HepG2 (cell line): Measurements from ENCODE around the gene KIF5B. TPM values are rescaled to one million over a fixed set of nuclear protein-coding genes. Genes with fewer than 3 reads are reported as not detected.

ENCODE experiments used
- DNMT1 ChIP-seq: sonication (generic); formaldehyde crosslinking; IDR thresholded peaks from 2 replicates; pipeline ENCODE4 v1.5.1; 2020; ENCODE audit warnings: mild to moderate bottlenecking, missing genetic modification reagents
- DNMT3B ChIP-seq: conservative IDR thresholded peaks from 2 replicates; pipeline ENCODE4 v1.6.1; 2016; ENCODE audit warnings: missing biosample characterization, control low read depth
- FOXA3 ChIP-seq: IDR thresholded peaks from 2 replicates; pipeline ENCODE4 v1.6.1; 2016; ENCODE audit warnings: missing genetic modification reagents, missing compliant biosample characterization
- HHEX ChIP-seq: IDR thresholded peaks from 2 replicates; pipeline ENCODE4 v1.6.1; 2016; ENCODE audit warnings: control low read depth
- HNRNPUL1 ChIP-seq: fragments of 200-400 bp; formaldehyde crosslinking; IDR thresholded peaks from 2 replicates; pipeline ENCODE4 v1.6.1; 2017; ENCODE audit warnings: low read depth, mild to moderate bottlenecking, low read length, moderate library complexity
- KDM4B ChIP-seq: sonication (generic); formaldehyde crosslinking; IDR thresholded peaks from 2 replicates; pipeline ENCODE4 v1.4.0; 2020; ENCODE audit warnings: missing genetic modification reagents
- KLF11 ChIP-seq: IDR thresholded peaks from 2 replicates; pipeline ENCODE4 v1.6.1; 2016; ENCODE audit warnings: missing compliant biosample characterization
- MAF1 ChIP-seq: sonication (generic); formaldehyde crosslinking; IDR thresholded peaks from 2 replicates; pipeline ENCODE4 v1.5.0; 2020; ENCODE audit warnings: missing genetic modification reagents, borderline replicate concordance
- MTA3 ChIP-seq: sonication (generic); formaldehyde crosslinking; IDR thresholded peaks from 2 replicates; pipeline ENCODE4 v1.4.0; 2020; ENCODE audit warnings: missing genetic modification reagents
- NFYC ChIP-seq: IDR thresholded peaks from 2 replicates; pipeline ENCODE4 v1.6.1; 2016; ENCODE audit warnings: missing genetic modification reagents, missing compliant biosample characterization
- PAX8 ChIP-seq: sonication (generic); formaldehyde crosslinking; IDR thresholded peaks from 2 replicates; pipeline ENCODE4 v1.8.0; 2022; ENCODE audit warnings: mild to moderate bottlenecking, missing genetic modification reagents, borderline replicate concordance
- RFXANK ChIP-seq: IDR thresholded peaks from 2 replicates; pipeline ENCODE4 v1.6.1; 2016
- SIN3B ChIP-seq: fragments of 150-350 bp; IDR thresholded peaks from 2 replicates; pipeline ENCODE4 v1.6.1; 2014; ENCODE audit warnings: low read length
- TBL1XR1 ChIP-seq: fragments of 150-350 bp; IDR thresholded peaks from 2 replicates; pipeline ENCODE4 v1.6.1; 2014; ENCODE audit warnings: borderline replicate concordance, low read length; ENCODE audit not compliant: partially characterized antibody
- ZFX ChIP-seq: sonication (generic); formaldehyde crosslinking; IDR thresholded peaks from 2 replicates; pipeline ENCODE4 v1.4.0; 2020; ENCODE audit warnings: mild to moderate bottlenecking, low read depth, missing genetic modification reagents, moderate library complexity
- ZNF343 ChIP-seq: sonication (generic); formaldehyde crosslinking; IDR thresholded peaks from 2 replicates; pipeline ENCODE4 v1.4.0; 2020; ENCODE audit warnings: mild to moderate bottlenecking, missing genetic modification reagents
- ZNF598 ChIP-seq: sonication (generic); formaldehyde crosslinking; IDR thresholded peaks from 2 replicates; pipeline ENCODE4 v1.5.1; 2020; ENCODE audit warnings: mild to moderate bottlenecking, missing genetic modification reagents, borderline replicate concordance
- ZNF703 ChIP-seq: sonication (generic); formaldehyde crosslinking; IDR thresholded peaks from 2 replicates; pipeline ENCODE4 v1.5.1; 2020; ENCODE audit warnings: missing genetic modification reagents, mild to moderate bottlenecking, moderate library complexity, borderline replicate concordance
- ZNF749 ChIP-seq: sonication (generic); formaldehyde crosslinking; IDR thresholded peaks from 2 replicates; pipeline ENCODE4 v1.8.0; 2022; ENCODE audit warnings: mild to moderate bottlenecking, missing genetic modification reagents, moderate library complexity, borderline replicate concordance
- ZNF792 ChIP-seq: IDR thresholded peaks from 2 replicates; pipeline ENCODE4 v1.6.1; 2016
- polyA plus RNA-seq, 8 experiments: library from polyadenylated mRNA; depleted of rRNA in 3 of 8; stranded (reverse) in 7 of 8; unstranded in 1 of 8; fragments of >200 nt; fragmentation: Illumina TruSeq in 4 of 8; extraction: Trizol in 4 of 8; gene quantifications; 2 replicates each; pipeline versions ENCODE4 v1.2.1 to v1.2.3, GENCODE V29; 2011 to 2016; ENCODE audit warnings: low read depth in 4 of 8, missing spikeins in 1 of 8, mixed read lengths in 1 of 8; ENCODE audit not compliant: insufficient read depth in 1 of 8
- total RNA-seq, 5 experiments: library from RNA; depleted of rRNA; stranded (reverse); fragments of >200 nt; fragmentation: Illumina TruSeq; extraction: Trizol; gene quantifications; 2 replicates each; pipeline ENCODE4 v1.2.3, GENCODE V29; 2016; ENCODE audit warnings: low read depth in 1 of 5
- TF ChIP-seq, protein P1 (sequence below): IDR thresholded peaks from 2 replicates; pipeline ENCODE4 v1.6.1; 2016; ENCODE audit warnings: low read depth, borderline replicate concordance
- TF ChIP-seq, protein P2 (sequence below): sonication (generic); formaldehyde crosslinking; IDR thresholded peaks from 2 replicates; pipeline ENCODE4 v1.9.0; 2022; ENCODE audit warnings: low read depth, missing genetic modification reagents
- TF ChIP-seq, protein P3 (sequence below): IDR thresholded peaks from 2 replicates; pipeline ENCODE4 v1.6.1; 2016; ENCODE audit warnings: low read depth, control low read depth
- TF ChIP-seq, protein P4 (sequence below), 2 experiments: fragments of 450-650 bp in 1 of 2; sonication (generic) in 1 of 2; formaldehyde crosslinking; IDR thresholded peaks; 2 replicates each; pipeline versions ENCODE4 v1.5.0 to v1.8.0; 2020 to 2022; ENCODE audit warnings: mild to moderate bottlenecking in 1 of 2, missing genetic modification reagents in 1 of 2
- TF ChIP-seq, protein P5 (sequence below): sonication (generic); formaldehyde crosslinking; IDR thresholded peaks from 2 replicates; pipeline ENCODE4 v1.4.0; 2020; ENCODE audit warnings: mild to moderate bottlenecking, missing genetic modification reagents
- TF ChIP-seq, protein P6 (sequence below): sonication (generic); formaldehyde crosslinking; IDR thresholded peaks from 2 replicates; pipeline ENCODE4 v1.5.1; 2020; ENCODE audit warnings: missing genetic modification reagents, mild to moderate bottlenecking, borderline replicate concordance
- TF ChIP-seq, protein P7 (sequence below): fragments of 450-650 bp; IDR thresholded peaks from 2 replicates; pipeline ENCODE4 v1.6.1; 2017

Gene KIF5B
- total and polyA plus RNA-seq, 2 of the 13 experiments (the other 11 are each of a cell fraction or from before 2014, with no cell fraction given): 34.3 to 133 TPM

DNA sequence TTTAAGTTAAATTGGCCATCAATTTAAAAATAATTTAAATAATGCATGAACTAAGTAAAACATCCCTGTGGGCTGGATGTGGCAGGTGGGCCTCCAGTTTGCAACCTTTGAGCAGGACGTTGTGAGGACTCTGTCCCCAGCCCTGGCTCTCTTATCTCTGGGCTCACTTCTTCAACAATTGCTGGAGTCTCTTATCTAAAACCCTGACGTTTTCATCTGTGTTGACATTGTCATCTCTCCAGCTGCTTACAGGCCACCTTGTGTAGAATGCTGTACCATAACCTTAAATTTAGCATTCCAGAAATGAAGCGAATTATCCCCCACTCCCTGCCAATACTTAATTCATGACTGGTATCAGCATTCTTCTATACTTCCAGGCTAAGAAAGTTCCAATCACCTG is 3.2 kb upstream of the KIF5B start (continued):
- TF ChIP-seq, protein P1, sequence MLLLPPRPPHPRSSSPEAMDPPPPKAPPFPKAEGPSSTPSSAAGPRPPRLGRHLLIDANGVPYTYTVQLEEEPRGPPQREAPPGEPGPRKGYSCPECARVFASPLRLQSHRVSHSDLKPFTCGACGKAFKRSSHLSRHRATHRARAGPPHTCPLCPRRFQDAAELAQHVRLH (CRISPR knock-in tag): no peak
- TF ChIP-seq RFXANK (CRISPR knock-in tag): no peak
- no peak for TF ChIP-seq PAX8 (CRISPR knock-in tag)
- TF ChIP-seq HHEX (CRISPR knock-in tag): 0 out of 2 replicates have a peak, but pooled peaks have one; percentile 20
- TF ChIP-seq KLF11 (CRISPR knock-in tag): no peak
- no peak for TF ChIP-seq ZNF598 (CRISPR knock-in tag)
- peak; percentile 49; the same call in 1 of the 2 replicates for TF ChIP-seq ZFX (CRISPR knock-in tag)
- TF ChIP-seq DNMT1: no peak
- TF ChIP-seq, protein P2, sequence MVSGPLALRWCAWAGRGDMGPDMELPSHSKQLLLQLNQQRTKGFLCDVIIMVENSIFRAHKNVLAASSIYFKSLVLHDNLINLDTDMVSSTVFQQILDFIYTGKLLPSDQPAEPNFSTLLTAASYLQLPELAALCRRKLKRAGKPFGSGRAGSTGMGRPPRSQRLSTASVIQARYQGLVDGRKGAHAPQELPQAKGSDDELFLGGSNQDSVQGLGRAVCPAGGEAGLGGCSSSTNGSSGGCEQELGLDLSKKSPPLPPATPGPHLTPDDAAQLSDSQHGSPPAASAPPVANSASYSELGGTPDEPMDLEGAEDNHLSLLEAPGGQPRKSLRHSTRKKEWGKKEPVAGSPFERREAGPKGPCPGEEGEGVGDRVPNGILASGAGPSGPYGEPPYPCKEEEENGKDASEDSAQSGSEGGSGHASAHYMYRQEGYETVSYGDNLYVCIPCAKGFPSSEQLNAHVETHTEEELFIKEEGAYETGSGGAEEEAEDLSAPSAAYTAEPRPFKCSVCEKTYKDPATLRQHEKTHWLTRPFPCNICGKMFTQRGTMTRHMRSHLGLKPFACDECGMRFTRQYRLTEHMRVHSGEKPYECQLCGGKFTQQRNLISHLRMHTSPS (CRISPR knock-in tag): no peak
- no peak for TF ChIP-seq MAF1
- TF ChIP-seq HNRNPUL1: no peak
- TF ChIP-seq NFYC (CRISPR knock-in tag): no peak
- TF ChIP-seq ZNF749 (CRISPR knock-in tag): no peak; the same call in 1 of the 2 replicates
- no peak for TF ChIP-seq KDM4B (CRISPR knock-in tag)
- no peak for TF ChIP-seq TBL1XR1
- TF ChIP-seq, protein P3, sequence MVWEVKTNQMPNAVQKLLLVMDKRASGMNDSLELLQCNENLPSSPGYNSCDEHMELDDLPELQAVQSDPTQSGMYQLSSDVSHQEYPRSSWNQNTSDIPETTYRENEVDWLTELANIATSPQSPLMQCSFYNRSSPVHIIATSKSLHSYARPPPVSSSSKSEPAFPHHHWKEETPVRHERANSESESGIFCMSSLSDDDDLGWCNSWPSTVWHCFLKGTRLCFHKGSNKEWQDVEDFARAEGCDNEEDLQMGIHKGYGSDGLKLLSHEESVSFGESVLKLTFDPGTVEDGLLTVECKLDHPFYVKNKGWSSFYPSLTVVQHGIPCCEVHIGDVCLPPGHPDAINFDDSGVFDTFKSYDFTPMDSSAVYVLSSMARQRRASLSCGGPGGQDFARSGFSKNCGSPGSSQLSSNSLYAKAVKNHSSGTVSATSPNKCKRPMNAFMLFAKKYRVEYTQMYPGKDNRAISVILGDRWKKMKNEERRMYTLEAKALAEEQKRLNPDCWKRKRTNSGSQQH (CRISPR knock-in tag): 0 out of 2 replicates have a peak, but pooled peaks have one; percentile 51
- TF ChIP-seq ZNF792 (CRISPR knock-in tag): peak; percentile 58; the same call in 1 of the 2 replicates
- TF ChIP-seq ZNF343: no peak
- no peak for TF ChIP-seq DNMT3B (CRISPR knock-in tag)
- TF ChIP-seq SIN3B: no peak
- TF ChIP-seq, protein P4, sequence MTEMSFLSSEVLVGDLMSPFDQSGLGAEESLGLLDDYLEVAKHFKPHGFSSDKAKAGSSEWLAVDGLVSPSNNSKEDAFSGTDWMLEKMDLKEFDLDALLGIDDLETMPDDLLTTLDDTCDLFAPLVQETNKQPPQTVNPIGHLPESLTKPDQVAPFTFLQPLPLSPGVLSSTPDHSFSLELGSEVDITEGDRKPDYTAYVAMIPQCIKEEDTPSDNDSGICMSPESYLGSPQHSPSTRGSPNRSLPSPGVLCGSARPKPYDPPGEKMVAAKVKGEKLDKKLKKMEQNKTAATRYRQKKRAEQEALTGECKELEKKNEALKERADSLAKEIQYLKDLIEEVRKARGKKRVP (CRISPR knock-in tag; IDR thresholded peaks at IDR 0.05): no peak
- TF ChIP-seq FOXA3 (CRISPR knock-in tag): peak; percentile 88
- TF ChIP-seq ZNF703 (CRISPR knock-in tag): no peak
- TF ChIP-seq MTA3 (CRISPR knock-in tag): no peak
- TF ChIP-seq, protein P5, sequence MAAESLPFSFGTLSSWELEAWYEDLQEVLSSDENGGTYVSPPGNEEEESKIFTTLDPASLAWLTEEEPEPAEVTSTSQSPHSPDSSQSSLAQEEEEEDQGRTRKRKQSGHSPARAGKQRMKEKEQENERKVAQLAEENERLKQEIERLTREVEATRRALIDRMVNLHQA (CRISPR knock-in tag): no peak
- TF ChIP-seq, protein P6, sequence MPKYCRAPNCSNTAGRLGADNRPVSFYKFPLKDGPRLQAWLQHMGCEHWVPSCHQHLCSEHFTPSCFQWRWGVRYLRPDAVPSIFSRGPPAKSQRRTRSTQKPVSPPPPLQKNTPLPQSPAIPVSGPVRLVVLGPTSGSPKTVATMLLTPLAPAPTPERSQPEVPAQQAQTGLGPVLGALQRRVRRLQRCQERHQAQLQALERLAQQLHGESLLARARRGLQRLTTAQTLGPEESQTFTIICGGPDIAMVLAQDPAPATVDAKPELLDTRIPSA (CRISPR knock-in tag): no peak
- TF ChIP-seq, protein P7, sequence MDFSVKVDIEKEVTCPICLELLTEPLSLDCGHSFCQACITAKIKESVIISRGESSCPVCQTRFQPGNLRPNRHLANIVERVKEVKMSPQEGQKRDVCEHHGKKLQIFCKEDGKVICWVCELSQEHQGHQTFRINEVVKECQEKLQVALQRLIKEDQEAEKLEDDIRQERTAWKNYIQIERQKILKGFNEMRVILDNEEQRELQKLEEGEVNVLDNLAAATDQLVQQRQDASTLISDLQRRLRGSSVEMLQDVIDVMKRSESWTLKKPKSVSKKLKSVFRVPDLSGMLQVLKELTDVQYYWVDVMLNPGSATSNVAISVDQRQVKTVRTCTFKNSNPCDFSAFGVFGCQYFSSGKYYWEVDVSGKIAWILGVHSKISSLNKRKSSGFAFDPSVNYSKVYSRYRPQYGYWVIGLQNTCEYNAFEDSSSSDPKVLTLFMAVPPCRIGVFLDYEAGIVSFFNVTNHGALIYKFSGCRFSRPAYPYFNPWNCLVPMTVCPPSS: no peak
